Immature natural killer cell (primary cell): ENCODE data around the gene KRT71. TPM values are rescaled to one million over a fixed set of nuclear protein-coding genes. Genes with fewer than 3 reads are reported as not detected.
A peak's percentile ranks its signal among the peaks of the same experiment; 100 is the strongest.

ENCODE experiments used
- DNase-seq, 3 donors: peaks; one replicate each; pipeline ENCODE4 v3.0.0; 2022; ENCODE audit warnings: mixed read lengths in 1 of 3
- H3K27ac Mint-ChIP-seq, 6 donors: one replicate each; pipeline ENCODE4 v1.8.0; 2020; ENCODE audit warnings: mixed read lengths in 6 of 6, mild to moderate bottlenecking in 5 of 6, inconsistent platforms in 4 of 6, moderate library complexity in 3 of 6
- H3K27me3 Mint-ChIP-seq, 3 donors: one replicate each; pipeline ENCODE4 v1.8.0; 2020 to 2021; ENCODE audit warnings: low read depth in 3 of 3, mild to moderate bottlenecking in 3 of 3, mixed read lengths in 3 of 3, moderate library complexity in 3 of 3, inconsistent platforms in 1 of 3
- H3K36me3 Mint-ChIP-seq, 3 donors: one replicate each; pipeline ENCODE4 v1.8.0; 2020; ENCODE audit warnings: mixed read lengths in 3 of 3, inconsistent platforms in 2 of 3, mild to moderate bottlenecking in 2 of 3
- H3K4me1 Mint-ChIP-seq, 2 donors: one replicate each; pipeline ENCODE4 v1.8.0; 2020; ENCODE audit warnings: inconsistent platforms in 2 of 2, mild to moderate bottlenecking in 2 of 2, mixed read lengths in 2 of 2, moderate library complexity in 1 of 2
- H3K4me3 Mint-ChIP-seq, 5 donors: one replicate each; pipeline ENCODE4 v1.8.0; 2020; ENCODE audit warnings: mild to moderate bottlenecking in 5 of 5, mixed read lengths in 5 of 5, inconsistent platforms in 3 of 5, moderate library complexity in 3 of 5
- H3K9me3 Mint-ChIP-seq, 6 donors: one replicate each; pipeline ENCODE4 v1.8.0; 2020; ENCODE audit warnings: mild to moderate bottlenecking in 6 of 6, mixed read lengths in 6 of 6, inconsistent platforms in 4 of 6, moderate library complexity in 3 of 6
- polyA plus RNA-seq, 3 donors: library from polyadenylated mRNA; unstranded; fragments of 300-500 nt; fragmentation: Illumina TruSeq; gene quantifications; one replicate each; pipeline ENCODE4 v1.2.3, GENCODE V29; 2021

KRT71 gene
- polyA plus RNA-seq, 3 donors from 2014 or later = not detected

- H3K36me3 Mint-ChIP-seq = no peaks in the 10 kb centered on the region
- peak overlapping the region; percentile 76 to 92 (median 87) for H3K4me3 Mint-ChIP-seq
- H3K27me3 Mint-ChIP-seq = peaks cover 14 to 29% (median 24%) of the 10 kb centered on the region in 3 donors
- H3K9me3 Mint-ChIP-seq = no peaks in the 10 kb centered on the region
- H3K27ac Mint-ChIP-seq = peak overlapping the region; percentile 95 to 100 (median 99)
- peaks cover 51 to 81% of the 10 kb centered on the region in 2 donors for H3K4me1 Mint-ChIP-seq
- DNase-seq = no peak
Observed at GRCh38 chr12:52568111-52568510, 15.2 kb upstream of the KRT71 start.

DNA sequence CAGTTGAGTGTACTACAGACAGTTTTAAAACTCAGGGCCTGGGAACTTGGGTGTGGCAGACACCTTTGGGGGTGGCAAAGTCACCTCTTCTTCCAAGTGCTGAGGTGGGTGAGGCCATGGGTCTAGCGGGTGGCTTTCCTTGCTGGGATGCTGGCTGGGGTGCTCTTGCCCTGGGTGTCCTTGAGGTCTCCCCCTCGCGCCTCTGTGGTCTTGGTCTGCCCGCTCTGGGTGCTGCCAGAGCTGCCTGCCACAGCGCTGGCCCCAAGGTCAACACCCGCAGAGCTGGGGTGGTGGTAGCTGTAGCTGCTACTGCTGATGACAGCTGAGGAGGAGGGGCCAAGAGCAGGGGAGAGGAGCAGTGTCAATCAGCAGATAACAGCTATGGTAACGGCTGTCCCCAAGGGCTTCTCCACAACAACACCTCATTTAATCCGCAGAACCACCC is 13.9 kb upstream of the KRT71 start:
- Mint-ChIP-seq H3K36me3 (no peaks in the 10 kb centered on the region), H3K27ac (peak overlapping the region; percentile 95 to 100 (median 99)), H3K27me3 (peaks cover 14 to 24% (median 20%) of the 10 kb centered on the region in 3 donors), H3K4me3 (peak overlapping the region; percentile 76 to 92 (median 87)), H3K4me1 (peaks cover 53 to 83% of the 10 kb centered on the region in 2 donors), H3K9me3 (no peaks in the 10 kb centered on the region)
- DNase-seq = peak; percentile 99

GRCh38 chr12:52564582-52564981 is 11.6 kb upstream of the KRT71 start:
- Mint-ChIP-seq H3K36me3 (no peaks in the 10 kb centered on the region), H3K9me3 (no peaks in the 10 kb centered on the region), H3K4me3 (no peak overlapping the region), H3K27me3 (peaks cover 14 to 19% (median 15%) of the 10 kb centered on the region in 3 donors), H3K4me1 (peaks cover 60 to 87% of the 10 kb centered on the region in 2 donors), H3K27ac (peak overlapping the region in 5 of 6 donors; percentile 38 to 100 (median 97))
- no peak for DNase-seq

DNA sequence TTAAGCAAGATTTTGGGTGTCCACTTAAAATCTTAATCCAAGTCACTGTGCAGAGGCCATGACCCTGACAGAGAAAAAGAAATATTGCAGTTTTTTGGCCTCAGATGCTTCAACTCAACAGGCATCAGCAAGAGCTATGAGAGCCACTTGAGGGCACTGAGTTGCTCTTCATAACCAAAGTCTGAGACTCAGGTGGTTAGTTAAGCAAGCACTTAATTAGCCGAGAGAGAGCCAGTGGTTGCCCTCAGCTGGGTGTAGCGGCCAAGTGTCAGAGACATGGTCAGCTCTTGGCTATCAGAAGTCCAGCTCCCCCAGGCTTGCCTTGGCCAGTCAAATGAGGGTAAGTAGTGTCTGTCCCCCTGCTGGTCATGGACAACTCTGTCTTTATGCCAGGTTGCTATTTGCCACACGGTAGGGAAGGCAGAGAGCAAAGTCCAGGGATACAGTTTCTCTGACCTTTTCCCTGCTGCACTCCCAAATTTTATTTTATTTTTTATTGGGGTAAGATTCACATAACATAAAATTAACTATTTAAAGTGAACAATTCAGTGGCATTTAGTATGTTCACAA is 9.0 kb upstream of the KRT71 start:
- H3K9me3 Mint-ChIP-seq = no peaks in the 10 kb centered on the region
- H3K36me3 Mint-ChIP-seq = no peaks in the 10 kb centered on the region
- H3K27me3 Mint-ChIP-seq = peaks cover 4 to 11% (median 9%) of the 10 kb centered on the region in 3 donors
- no peak for DNase-seq
- H3K4me3 Mint-ChIP-seq = no peak overlapping the region
- peak overlapping the region in 3 of 6 donors; percentile 9 to 37 (median 28) for H3K27ac Mint-ChIP-seq
- H3K4me1 Mint-ChIP-seq = peaks cover 65 to 92% of the 10 kb centered on the region in 2 donors

DNA sequence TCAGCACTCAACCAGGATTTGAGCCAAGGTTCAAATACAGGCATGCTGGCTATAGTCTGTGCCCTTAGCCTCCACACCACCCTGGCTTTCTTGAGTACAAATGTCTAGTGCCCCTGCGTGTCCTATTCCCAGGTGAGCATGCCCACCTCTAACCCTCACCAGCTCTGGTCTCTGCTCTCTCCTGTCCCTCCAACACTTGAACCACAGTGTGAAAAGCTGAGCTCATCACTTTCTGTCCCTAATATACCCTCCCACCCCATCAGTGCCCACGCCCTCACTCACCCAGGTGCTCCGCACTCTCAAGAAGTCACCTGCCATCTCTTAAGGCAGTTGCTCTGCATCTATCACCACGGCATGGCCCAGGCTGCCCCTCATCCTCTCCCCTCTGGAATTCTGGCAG is 7.0 kb upstream of the KRT71 start:
- no peaks in the 10 kb centered on the region for H3K36me3 Mint-ChIP-seq
- H3K9me3 Mint-ChIP-seq = no peaks in the 10 kb centered on the region
- peak in 2 of 3 donors; percentile 39 to 59 for DNase-seq
- peaks cover 3 to 8% (median 6%) of the 10 kb centered on the region in 3 donors for H3K27me3 Mint-ChIP-seq
- H3K4me3 Mint-ChIP-seq = peak overlapping the region; percentile 38 to 80 (median 71)
- H3K4me1 Mint-ChIP-seq = peaks cover 68 to 92% of the 10 kb centered on the region in 2 donors
- peak overlapping the region; percentile 85 to 98 (median 91) for H3K27ac Mint-ChIP-seq

- Mint-ChIP-seq H3K4me1 (peaks cover 79 to 95% of the 10 kb centered on the region in 2 donors), H3K36me3 (no peaks in the 10 kb centered on the region), H3K27ac (peak overlapping the region; percentile 85 to 98 (median 91)), H3K27me3 (peaks cover 3 to 8% (median 6%) of the 10 kb centered on the region in 3 donors), H3K9me3 (no peaks in the 10 kb centered on the region), H3K4me3 (peak overlapping the region; percentile 46 to 92 (median 71))
- peak; percentile 43 to 71 (median 49) for DNase-seq
Observed at GRCh38 chr12:52558781-52559445, 6.0 kb upstream of the KRT71 start.

DNA sequence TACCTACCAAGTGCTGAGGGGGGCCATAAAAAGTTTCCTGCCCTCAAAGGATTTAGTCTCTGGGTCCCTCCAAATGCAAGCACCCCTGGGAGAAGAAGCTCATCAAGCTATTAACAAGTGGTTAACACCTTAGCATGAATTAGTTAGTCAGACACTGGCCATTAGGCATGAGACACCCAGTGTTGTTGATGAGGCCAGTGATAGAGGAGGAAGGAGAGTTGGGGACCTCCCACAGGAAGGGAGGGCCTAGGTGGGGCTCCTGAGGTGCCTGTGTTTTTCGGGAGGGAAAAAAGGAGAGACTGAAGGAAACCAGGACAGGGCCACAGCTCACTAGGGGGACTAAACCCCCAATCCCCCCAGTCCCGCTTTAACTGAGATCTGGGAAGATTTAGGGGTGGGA is 4.5 kb upstream of the KRT71 start:
- Mint-ChIP-seq H3K4me1 (peaks cover 85 to 94% of the 10 kb centered on the region in 2 donors), H3K9me3 (no peaks in the 10 kb centered on the region), H3K4me3 (peak overlapping the region; percentile 40 to 92 (median 67)), H3K27ac (peak overlapping the region; percentile 84 to 98 (median 90)), H3K36me3 (no peaks in the 10 kb centered on the region), H3K27me3 (peaks cover 3 to 10% (median 7%) of the 10 kb centered on the region in 3 donors)
- DNase-seq = no peak

DNA sequence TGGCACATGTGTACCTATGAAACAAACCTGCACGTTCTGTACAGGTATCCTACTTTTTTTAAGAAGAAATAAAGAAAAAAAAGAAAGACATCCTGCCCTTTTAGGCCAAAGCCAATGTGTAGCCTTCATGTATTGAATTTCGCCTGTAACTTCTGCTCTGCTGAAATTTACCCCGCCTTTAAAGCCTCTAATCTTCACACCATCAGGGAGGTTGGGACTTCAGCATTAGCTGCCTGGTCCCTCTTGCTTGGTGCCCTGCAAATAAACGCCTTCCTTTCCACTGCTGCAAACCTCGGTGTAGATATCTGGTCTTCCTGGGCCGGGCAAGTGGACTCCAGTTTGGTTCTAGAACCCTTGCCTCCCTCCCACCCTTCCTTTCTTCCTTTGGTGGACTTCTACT is 2.6 kb upstream of the KRT71 start:
- H3K9me3 Mint-ChIP-seq = no peaks in the 10 kb centered on the region
- H3K4me3 Mint-ChIP-seq = peak overlapping the region; percentile 15 to 79 (median 63)
- H3K4me1 Mint-ChIP-seq = peaks cover 74 to 75% of the 10 kb centered on the region in 2 donors
- H3K27me3 Mint-ChIP-seq = peaks cover 2 to 10% (median 8%) of the 10 kb centered on the region in 3 donors
- H3K36me3 Mint-ChIP-seq = no peaks in the 10 kb centered on the region
- DNase-seq = peak; percentile 68 to 80 (median 78)
- peak overlapping the region; percentile 72 to 92 (median 90) for H3K27ac Mint-ChIP-seq

DNA sequence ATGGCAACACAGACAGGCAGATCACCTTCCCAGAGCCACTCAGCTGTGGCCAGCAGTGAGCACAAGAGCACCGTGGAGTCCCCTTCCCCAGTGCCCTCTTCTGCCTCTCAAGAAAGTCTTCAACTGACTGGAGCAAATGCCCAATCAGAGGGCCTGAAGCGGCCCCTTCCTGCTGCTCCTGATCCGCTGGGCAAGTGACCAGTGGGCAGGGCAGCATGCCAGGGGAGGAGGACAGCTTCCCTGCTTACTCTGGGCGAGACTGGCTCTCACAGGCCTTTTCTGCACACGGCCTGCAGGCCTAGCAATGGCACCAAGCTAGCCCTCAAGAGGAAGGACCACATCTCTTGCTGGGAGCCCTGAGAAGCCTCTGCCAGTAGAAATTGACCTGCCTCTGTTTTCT is 890 bp downstream of the KRT71 start:
- no peaks in the 10 kb centered on the region for H3K9me3 Mint-ChIP-seq
- no peak overlapping the region for H3K4me3 Mint-ChIP-seq
- no peak for DNase-seq
- H3K27ac Mint-ChIP-seq = no peak overlapping the region
- peaks cover 0 to 3% (median 0%) of the 10 kb centered on the region in 3 donors for H3K36me3 Mint-ChIP-seq
- H3K27me3 Mint-ChIP-seq = peaks cover 2 to 6% (median 5%) of the 10 kb centered on the region in 3 donors
- H3K4me1 Mint-ChIP-seq = peaks cover 40 to 48% of the 10 kb centered on the region in 2 donors

GRCh38 chr12:52551216-52551865 is 1.6 kb downstream of the KRT71 start:
- Mint-ChIP-seq H3K4me1 (peaks cover 33 to 41% of the 10 kb centered on the region in 2 donors), H3K27ac (peak overlapping the region in 1 of 6 donors; percentile 6), H3K9me3 (no peaks in the 10 kb centered on the region), H3K27me3 (peaks cover 3 to 6% (median 5%) of the 10 kb centered on the region in 3 donors), H3K36me3 (peaks cover 0 to 3% (median 0%) of the 10 kb centered on the region in 3 donors), H3K4me3 (no peak overlapping the region)
- DNase-seq = no peak

DNA sequence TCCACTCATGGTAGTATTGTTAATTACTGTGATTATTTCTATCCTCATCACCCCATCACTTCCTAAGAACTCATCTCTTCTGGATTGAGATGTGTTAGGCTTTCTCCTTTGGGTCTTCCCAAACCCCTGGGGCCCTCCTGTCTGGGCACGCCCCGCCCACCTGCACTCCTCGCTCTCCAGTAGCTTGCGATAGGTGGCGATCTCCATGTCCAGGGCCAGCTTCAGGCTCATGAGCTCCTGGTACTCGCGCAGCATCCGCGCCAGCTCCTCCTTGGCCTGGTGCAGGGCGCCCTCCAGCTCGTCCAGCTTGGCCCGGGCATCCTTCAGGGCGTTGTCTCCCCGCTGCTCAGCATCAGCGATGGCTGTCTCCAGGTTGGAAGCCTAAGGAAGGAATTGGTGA is 6.8 kb downstream of the KRT71 start:
- peaks cover 0 to 4% (median 3%) of the 10 kb centered on the region in 3 donors for H3K36me3 Mint-ChIP-seq
- H3K27ac Mint-ChIP-seq = no peak overlapping the region
- no peak for DNase-seq
- no peak overlapping the region for H3K4me3 Mint-ChIP-seq
- peaks cover 3 to 5% (median 4%) of the 10 kb centered on the region in 3 donors for H3K27me3 Mint-ChIP-seq
- H3K4me1 Mint-ChIP-seq = peaks cover 10 to 27% of the 10 kb centered on the region in 2 donors
- H3K9me3 Mint-ChIP-seq = no peaks in the 10 kb centered on the region

- H3K27ac Mint-ChIP-seq = peak overlapping the region in 1 of 6 donors; percentile 8
- DNase-seq = no peak
- no peaks in the 10 kb centered on the region for H3K9me3 Mint-ChIP-seq
- peaks cover 4 to 6% (median 5%) of the 10 kb centered on the region in 3 donors for H3K27me3 Mint-ChIP-seq
- H3K4me3 Mint-ChIP-seq = no peak overlapping the region
- peaks cover 0 to 4% (median 3%) of the 10 kb centered on the region in 3 donors for H3K36me3 Mint-ChIP-seq
- H3K4me1 Mint-ChIP-seq = peaks cover 10 to 27% of the 10 kb centered on the region in 2 donors
Observed at GRCh38 chr12:52543985-52544883, 8.7 kb downstream of the KRT71 start.
